ENCODE measurements around the gene PEX14. TPM values are rescaled to one million over a fixed set of nuclear protein-coding genes. Genes with fewer than 3 reads are reported as not detected.

Gene PEX14
- total and polyA plus RNA-seq, 9 of the 15 experiments (the other 6 are each of a cell fraction or from before 2014, with no cell fraction given) = 2.6 to 45.7 (median 22.7) TPM

DNA sequence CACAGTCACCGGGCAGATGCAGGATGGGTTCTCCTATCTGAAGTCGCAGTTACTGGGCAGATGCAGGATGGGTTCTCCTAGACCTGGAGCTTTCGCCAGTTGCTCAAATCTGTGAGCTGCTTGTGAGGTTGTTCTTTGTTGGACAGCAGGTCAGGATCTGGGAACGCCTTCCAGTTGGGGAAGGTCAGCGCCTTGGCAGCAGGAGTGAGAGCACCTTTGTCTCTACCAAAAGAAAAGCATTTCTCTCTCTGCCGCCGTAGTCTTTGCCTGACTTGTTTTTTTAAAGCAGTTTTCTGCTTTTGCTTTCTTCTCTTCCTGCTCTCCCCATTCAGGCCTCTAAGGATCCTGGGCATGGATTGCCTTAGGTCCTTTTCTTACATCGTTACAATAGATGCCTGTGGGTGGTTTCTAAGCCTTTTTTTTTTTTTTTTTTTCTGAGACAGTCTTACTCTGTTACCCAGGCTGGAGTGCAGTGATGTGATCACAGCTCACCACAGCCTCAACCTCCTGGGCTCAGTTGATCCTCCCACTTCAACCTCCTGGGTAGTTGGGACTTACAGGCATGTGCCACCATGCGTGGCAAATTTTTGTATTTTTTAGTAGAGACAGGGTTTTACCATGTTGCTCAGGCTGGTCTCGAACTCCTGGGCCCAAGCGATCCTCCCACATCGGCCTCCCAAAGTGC is 15.7 kb downstream of the PEX14 start:
- Histone ChIP-seq H3K4me3 (no peak overlapping the region), H3K9me3 (replicated peaks; ENCODE audit: control insufficient read depth, insufficient read depth, low read depth, low read length) (0 out of 2 replicates have a peak, but pooled peaks cover 3% of the 10 kb centered on the region), H3K27me3 (ENCODE audit: control insufficient read depth in 2 of 2, insufficient read depth in 2 of 2, low read length in 2 of 2) (no peaks in the 10 kb centered on the region), H3K4me1 (replicated peaks in 1 of 2; ENCODE audit: control insufficient read depth in 2 of 2, insufficient read depth in 2 of 2, low read length in 2 of 2) (peaks cover 0 to 3% of the 10 kb centered on the region in 2 experiments; a peak in 2 of 5 replicates), H3K27ac (ENCODE audit: extremely low read depth, low read depth, low read length) (no peak overlapping the region), H3K4me2 (ENCODE audit: insufficient read depth, low read length) (no peak overlapping the region), H3K9ac (ENCODE audit: insufficient read depth in 1 of 2, low read depth in 2 of 2, low read length in 2 of 2) (no peak overlapping the region), H3K79me2 (ENCODE audit: control insufficient read depth, insufficient read depth, low read length) (peaks cover 89% of the 10 kb centered on the region), H4K20me1 (replicated peaks; ENCODE audit: control insufficient read depth, insufficient read depth, low read length) (peaks cover 35% of the 10 kb centered on the region), H2AFZ (ENCODE audit: low read depth, low read length) (no peak overlapping the region), H3K36me3 (ENCODE audit: control insufficient read depth, insufficient read depth, low read length) (peaks cover 26% of the 10 kb centered on the region; the same call in 2 of the 3 replicates), H3K9me1 (ENCODE audit: control insufficient read depth, insufficient read depth, low read length) (no peaks in the 10 kb centered on the region)
- intact Hi-C loops (cut with micrococcal nuclease) = no loop called here
- 81% methylated on average over 12 of the region's 12 CpGs for whole genome bisulfite sequencing (ENCODE audit: insufficient coverage, low coverage, missing lambda C conversion rate)
- in situ Hi-C loops (cut with MboI) = loop anchor here (5.0 kb wide), 1 partner anchor 58 kb away; the partner anchor contains the start of gene CENPS
- FAIRE-seq (no peak), ATAC-seq (no peak), DNase-seq (ENCODE audit: extremely low read depth in 1 of 4, low spot score in 3 of 4) (no peak)
- POLR2A ChIA-PET = interaction anchor here (0.9 to 1.0 kb wide), 3 partner anchors 13 to 122 kb away, joined by 3 to 4 read pairs (median 4); no protein-coding TSS in a partner anchor
- CTCF ChIA-PET (ENCODE audit: low intra/inter-chr PET ratio) = interaction anchor here (7.1 kb wide), 1 partner anchor 60 kb away, joined by 95 read pairs; the partner anchor contains the start of gene CENPS
- BruUV-seq (replicated peaks) = no TSS peak
- TF ChIP-seq, protein P1, sequence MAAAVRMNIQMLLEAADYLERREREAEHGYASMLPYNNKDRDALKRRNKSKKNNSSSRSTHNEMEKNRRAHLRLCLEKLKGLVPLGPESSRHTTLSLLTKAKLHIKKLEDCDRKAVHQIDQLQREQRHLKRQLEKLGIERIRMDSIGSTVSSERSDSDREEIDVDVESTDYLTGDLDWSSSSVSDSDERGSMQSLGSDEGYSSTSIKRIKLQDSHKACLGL (CRISPR knock-in tag; IDR thresholded peaks at IDR 0.05; ENCODE audit: borderline replicate concordance, poor library complexity, severe bottlenecking) = no peak
- no peak for TF ChIP-seq NFIC (IDR thresholded peaks at IDR 0.05)
- TF ChIP-seq ZFX (CRISPR knock-in tag; IDR thresholded peaks at IDR 0.05) = no peak
- no peak for TF ChIP-seq POLR2B (IDR thresholded peaks at IDR 0.05; ENCODE audit: low read depth, partially characterized antibody)
- TF ChIP-seq ZNF23 (CRISPR knock-in tag; IDR thresholded peaks at IDR 0.05) = no peak
- no peak for TF ChIP-seq ZNF445 (CRISPR knock-in tag; IDR thresholded peaks at IDR 0.05; ENCODE audit: low read depth)
- TF ChIP-seq ZZZ3 (IDR thresholded peaks at IDR 0.05) = no peak
- TF ChIP-seq ZFP30 (CRISPR knock-in tag; IDR thresholded peaks at IDR 0.05; ENCODE audit: borderline replicate concordance) = no peak
- no peak for TF ChIP-seq ASH1L (IDR thresholded peaks at IDR 0.05; ENCODE audit: borderline replicate concordance, low read depth, partially characterized antibody)
- TF ChIP-seq, protein P2, sequence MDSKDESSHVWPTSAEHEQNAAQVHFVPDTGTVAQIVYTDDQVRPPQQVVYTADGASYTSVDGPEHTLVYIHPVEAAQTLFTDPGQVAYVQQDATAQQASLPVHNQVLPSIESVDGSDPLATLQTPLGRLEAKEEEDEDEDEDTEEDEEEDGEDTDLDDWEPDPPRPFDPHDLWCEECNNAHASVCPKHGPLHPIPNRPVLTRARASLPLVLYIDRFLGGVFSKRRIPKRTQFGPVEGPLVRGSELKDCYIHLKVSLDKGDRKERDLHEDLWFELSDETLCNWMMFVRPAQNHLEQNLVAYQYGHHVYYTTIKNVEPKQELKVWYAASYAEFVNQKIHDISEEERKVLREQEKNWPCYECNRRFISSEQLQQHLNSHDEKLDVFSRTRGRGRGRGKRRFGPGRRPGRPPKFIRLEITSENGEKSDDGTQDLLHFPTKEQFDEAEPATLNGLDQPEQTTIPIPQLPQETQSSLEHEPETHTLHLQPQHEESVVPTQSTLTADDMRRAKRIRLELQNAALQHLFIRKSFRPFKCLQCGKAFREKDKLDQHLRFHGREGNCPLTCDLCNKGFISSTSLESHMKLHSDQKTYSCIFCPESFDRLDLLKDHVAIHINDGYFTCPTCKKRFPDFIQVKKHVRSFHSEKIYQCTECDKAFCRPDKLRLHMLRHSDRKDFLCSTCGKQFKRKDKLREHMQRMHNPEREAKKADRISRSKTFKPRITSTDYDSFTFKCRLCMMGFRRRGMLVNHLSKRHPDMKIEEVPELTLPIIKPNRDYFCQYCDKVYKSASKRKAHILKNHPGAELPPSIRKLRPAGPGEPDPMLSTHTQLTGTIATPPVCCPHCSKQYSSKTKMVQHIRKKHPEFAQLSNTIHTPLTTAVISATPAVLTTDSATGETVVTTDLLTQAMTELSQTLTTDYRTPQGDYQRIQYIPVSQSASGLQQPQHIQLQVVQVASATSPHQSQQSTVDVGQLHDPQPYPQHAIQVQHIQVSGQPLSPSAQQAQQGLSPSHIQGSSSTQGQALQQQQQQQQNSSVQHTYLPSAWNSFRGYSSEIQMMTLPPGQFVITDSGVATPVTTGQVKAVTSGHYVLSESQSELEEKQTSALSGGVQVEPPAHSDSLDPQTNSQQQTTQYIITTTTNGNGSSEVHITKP (IDR thresholded peaks at IDR 0.05; ENCODE audit: partially characterized antibody) = no peak
